Activated naive CD4-positive, alpha-beta T cell treated with anti-CD3 and anti-CD28 coated beads, Interleukin-2, amount 50 U/mL, for 24 hours (primary cell): ENCODE data around the gene DPH1.

Experiments used
- H3K27ac Mint-ChIP-seq: one replicate; pipeline ENCODE4 v1.8.0; 2021; ENCODE audit warnings: mild to moderate bottlenecking, mixed read lengths
- H3K27me3 Mint-ChIP-seq: one replicate; pipeline ENCODE4 v1.8.0; 2021; ENCODE audit warnings: mixed read lengths
- H3K36me3 Mint-ChIP-seq: one replicate; pipeline ENCODE4 v1.8.0; 2021; ENCODE audit warnings: mixed read lengths
- H3K4me1 Mint-ChIP-seq: one replicate; pipeline ENCODE4 v1.8.0; 2021; ENCODE audit warnings: mixed read lengths
- H3K4me3 Mint-ChIP-seq: one replicate; pipeline ENCODE4 v1.8.0; 2021; ENCODE audit warnings: mild to moderate bottlenecking, mixed read lengths
- H3K9me3 Mint-ChIP-seq: one replicate; pipeline ENCODE4 v1.8.0; 2021; ENCODE audit warnings: mixed read lengths

The DPH1 gene

GRCh38 chr17:2017274-2017941 is 12.5 kb upstream of the DPH1 start:
- Mint-ChIP-seq H3K27me3 (peaks cover 5% of the 10 kb centered on the region), H3K4me1 (peaks cover 2% of the 10 kb centered on the region), H3K9me3 (no peaks in the 10 kb centered on the region), H3K27ac (no peak overlapping the region), H3K36me3 (peaks cover under 1% of the 10 kb centered on the region), H3K4me3 (no peak overlapping the region)

- Mint-ChIP-seq H3K27me3 (peaks cover 4% of the 10 kb centered on the region), H3K36me3 (no peaks in the 10 kb centered on the region), H3K4me1 (peaks cover 4% of the 10 kb centered on the region), H3K4me3 (no peak overlapping the region), H3K27ac (no peak overlapping the region), H3K9me3 (no peaks in the 10 kb centered on the region)
Observed at GRCh38 chr17:2018716-2019510, 11.0 kb upstream of the DPH1 start.

DNA sequence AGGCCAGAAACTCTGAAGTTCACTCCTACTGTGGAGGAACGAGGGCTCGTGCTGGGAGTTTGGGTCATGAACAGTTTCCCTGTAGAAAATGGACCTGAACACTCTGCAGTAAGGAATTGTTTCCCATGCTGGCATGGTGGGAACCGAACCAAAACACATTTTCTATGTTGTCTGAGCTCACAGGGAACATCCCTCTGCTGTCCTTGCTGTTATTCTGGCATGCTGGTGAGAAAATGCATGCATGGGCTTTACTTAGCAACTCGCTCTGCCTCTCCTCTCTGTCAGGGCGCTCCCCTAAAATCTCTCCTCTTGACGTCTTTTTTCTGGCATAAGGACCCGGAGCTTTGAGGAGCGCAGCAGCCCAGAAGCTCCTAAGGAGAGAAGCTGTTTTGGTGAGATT is 10.2 kb upstream of the DPH1 start:
- Mint-ChIP-seq H3K27ac (no peak overlapping the region), H3K4me1 (peaks cover 4% of the 10 kb centered on the region), H3K27me3 (peaks cover 5% of the 10 kb centered on the region)

GRCh38 chr17:2020721-2021120 is 9.2 kb upstream of the DPH1 start:
- Mint-ChIP-seq H3K36me3 (no peaks in the 10 kb centered on the region), H3K4me3 (no peak overlapping the region), H3K27ac (no peak overlapping the region), H3K27me3 (peaks cover 8% of the 10 kb centered on the region), H3K4me1 (peaks cover 5% of the 10 kb centered on the region), H3K9me3 (no peaks in the 10 kb centered on the region)

More for the DNA sequence above, 10.2 kb upstream of the DPH1 start:
- H3K4me3 Mint-ChIP-seq: no peak overlapping the region
- H3K9me3 Mint-ChIP-seq: no peaks in the 10 kb centered on the region
- no peaks in the 10 kb centered on the region for H3K36me3 Mint-ChIP-seq

DNA sequence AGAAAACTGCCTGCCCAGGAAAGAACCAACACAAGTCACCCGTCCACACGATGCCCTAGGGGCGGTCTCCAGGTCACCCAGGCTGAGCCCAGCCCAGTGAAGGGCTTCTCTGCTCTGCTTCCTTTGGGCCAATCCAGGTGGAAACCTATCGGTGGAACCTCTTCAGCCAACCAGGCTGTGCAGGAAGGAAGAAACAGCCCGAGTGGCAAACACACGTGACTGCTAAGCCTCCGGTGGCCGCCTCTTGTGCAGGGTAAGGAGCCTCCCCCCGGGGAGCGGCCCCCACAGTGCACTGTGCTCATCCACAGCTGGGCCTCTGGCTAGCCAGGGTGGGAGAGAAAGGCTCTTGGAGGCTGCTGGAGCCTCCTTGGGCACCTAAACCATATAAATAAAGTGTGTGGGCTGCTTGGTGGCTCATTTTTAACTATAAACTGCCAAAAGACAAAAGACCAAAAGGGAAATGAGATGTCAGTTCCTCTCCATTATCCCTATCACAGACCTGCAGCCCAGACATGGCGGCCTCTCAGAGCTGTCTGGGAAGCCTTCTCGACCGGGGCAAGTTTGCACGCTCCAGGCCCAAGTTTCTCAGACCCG is 7.2 kb upstream of the DPH1 start:
- Mint-ChIP-seq H3K27ac (no peak overlapping the region), H3K4me3 (peak overlapping the region; percentile 54), H3K4me1 (peaks cover 10% of the 10 kb centered on the region), H3K27me3 (peaks cover 17% of the 10 kb centered on the region), H3K9me3 (no peaks in the 10 kb centered on the region), H3K36me3 (no peaks in the 10 kb centered on the region)

DNA sequence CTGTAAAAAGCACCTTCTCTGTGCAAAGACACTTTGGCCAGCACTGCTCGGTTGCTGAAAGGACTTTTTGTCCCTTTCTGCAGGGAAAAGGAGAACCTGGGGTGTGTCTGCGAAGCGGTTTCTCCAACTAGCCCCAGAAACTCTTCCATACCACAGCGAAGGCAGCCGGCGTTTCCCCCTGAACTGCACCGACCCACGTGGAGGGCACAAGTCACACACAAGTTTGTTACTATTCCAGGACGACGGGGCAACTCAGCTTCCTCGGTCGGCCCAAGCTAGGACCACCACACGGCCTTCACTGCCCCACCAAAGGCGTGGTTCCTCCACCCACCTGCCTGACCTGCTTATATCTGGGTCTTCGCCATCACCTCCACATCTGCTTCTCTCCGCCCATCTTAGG is 6.7 kb upstream of the DPH1 start:
- H3K36me3 Mint-ChIP-seq: no peaks in the 10 kb centered on the region
- H3K27me3 Mint-ChIP-seq: peaks cover 17% of the 10 kb centered on the region
- no peak overlapping the region for H3K27ac Mint-ChIP-seq
- peaks cover 10% of the 10 kb centered on the region for H3K4me1 Mint-ChIP-seq
- H3K4me3 Mint-ChIP-seq: peak overlapping the region; percentile 54
- no peaks in the 10 kb centered on the region for H3K9me3 Mint-ChIP-seq

DNA sequence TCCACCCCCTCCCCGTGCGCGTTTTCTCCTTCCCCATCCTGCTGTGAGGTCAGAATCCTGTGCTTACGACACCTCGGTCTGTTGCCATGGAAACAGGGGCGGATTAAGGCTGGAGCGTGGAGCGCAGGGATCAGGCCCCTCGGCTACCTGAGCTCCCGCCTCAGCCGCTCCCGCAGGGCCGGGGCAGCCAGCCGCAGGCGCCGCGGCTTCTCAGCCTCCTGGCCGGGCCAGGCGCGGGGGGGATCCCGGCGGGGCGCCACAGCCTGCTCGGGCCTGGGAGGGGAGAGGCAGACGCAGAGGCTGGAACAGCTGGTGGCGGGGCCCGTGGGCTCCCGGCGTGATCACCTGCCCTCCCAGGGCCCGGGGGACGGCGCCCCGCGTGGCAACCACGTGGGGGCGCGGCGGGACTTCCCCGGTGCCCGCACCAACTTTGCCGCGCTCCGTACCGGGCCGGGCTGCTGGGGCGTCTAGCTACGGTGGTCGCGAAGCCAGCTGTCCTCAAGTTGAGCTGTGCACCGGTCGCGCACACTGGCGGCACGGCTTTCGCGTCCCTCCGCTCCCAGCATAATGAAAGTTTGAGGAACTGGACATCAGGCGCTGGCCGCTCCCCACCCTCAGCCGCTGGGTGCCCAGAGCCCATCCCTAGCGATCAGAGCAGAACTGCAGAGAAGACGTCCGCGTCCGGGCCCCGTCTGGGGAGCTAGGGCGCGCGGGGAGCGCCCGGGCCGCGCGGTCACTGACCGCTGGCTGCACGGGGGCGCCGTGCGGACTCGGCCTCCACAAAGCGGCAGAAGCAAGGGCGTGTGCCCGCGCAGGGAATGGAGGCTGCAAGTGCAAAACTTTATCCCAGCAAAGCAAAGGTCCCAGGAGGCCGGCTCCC is 6.0 kb upstream of the DPH1 start:
- Mint-ChIP-seq H3K4me3 (peak overlapping the region; percentile 83), H3K27me3 (peaks cover 17% of the 10 kb centered on the region), H3K27ac (no peak overlapping the region), H3K36me3 (no peaks in the 10 kb centered on the region), H3K9me3 (no peaks in the 10 kb centered on the region), H3K4me1 (peaks cover 10% of the 10 kb centered on the region)

DNA sequence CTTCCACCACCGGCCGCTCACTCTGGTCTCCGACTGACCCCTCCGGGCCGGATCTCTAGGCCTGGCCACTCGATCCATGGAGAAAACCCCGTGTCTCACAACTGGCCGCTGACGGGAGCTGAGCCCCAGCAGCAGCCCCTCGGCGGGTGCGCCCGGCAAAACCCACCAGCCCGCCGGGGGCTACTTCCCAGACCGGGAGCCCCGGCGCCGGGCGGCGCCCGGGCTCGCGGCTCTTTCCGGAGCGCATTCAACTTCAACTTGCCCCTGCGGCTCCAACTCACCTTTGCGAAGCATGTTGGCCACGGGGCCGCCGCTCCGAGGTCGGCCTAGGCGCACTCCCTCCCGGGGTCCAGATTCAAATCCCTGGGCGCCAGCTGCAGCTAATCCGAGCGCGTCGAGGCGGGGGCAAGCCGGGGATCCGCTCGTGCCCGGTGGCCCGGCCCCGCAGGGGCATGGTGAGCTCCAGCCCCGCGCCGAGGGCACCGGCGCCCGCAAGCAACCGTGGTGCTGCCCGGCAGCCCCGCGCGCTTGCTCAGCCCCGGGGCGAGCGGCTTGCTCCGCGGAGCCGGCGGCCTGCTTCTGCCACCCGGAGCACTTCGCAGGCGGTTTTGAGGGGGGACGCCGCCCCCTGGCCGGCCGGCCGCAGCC is 5.3 kb upstream of the DPH1 start:
- Mint-ChIP-seq H3K27ac (no peak overlapping the region), H3K9me3 (no peaks in the 10 kb centered on the region), H3K4me1 (peaks cover 10% of the 10 kb centered on the region), H3K27me3 (peaks cover 13% of the 10 kb centered on the region), H3K4me3 (peak overlapping the region; percentile 68), H3K36me3 (no peaks in the 10 kb centered on the region)

DNA sequence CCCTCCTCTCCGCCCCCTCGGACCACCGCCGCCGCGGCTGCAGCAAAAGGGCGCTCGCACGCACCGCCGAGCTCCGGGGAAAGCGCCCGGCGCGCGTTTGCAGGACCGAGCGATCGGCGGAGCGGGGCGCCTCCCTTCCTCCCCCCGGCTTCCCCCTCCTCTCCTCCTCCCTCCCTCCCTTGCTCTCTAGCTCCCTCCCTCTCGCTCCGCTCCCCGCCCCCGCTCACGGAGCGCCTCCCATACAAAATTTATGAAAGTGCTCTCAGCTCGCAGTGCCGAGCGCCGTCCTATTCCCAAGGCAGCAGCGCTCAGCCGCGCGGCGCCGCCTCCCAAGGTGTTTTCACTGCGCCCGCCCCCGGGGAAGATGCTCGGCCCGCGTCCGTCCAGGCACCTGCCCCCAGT is 4.7 kb upstream of the DPH1 start, which contains the start of gene RTN4RL1:
Gene RTN4RL1 (minus strand): TSS at position 115 of the 402 bp plus-strand sequence. CDS start 469 bp downstream, outside the sequence.
- H3K4me1 Mint-ChIP-seq: peaks cover 10% of the 10 kb centered on the region
- H3K27me3 Mint-ChIP-seq: peaks cover 13% of the 10 kb centered on the region
- peak within 1 kb of the TSS; percentile 83 for H3K4me3 Mint-ChIP-seq
- no peaks in the 10 kb centered on the region for H3K9me3 Mint-ChIP-seq
- no peaks in the 10 kb centered on the region for H3K36me3 Mint-ChIP-seq
- H3K27ac Mint-ChIP-seq: no peak within 1 kb of the TSS

DNA sequence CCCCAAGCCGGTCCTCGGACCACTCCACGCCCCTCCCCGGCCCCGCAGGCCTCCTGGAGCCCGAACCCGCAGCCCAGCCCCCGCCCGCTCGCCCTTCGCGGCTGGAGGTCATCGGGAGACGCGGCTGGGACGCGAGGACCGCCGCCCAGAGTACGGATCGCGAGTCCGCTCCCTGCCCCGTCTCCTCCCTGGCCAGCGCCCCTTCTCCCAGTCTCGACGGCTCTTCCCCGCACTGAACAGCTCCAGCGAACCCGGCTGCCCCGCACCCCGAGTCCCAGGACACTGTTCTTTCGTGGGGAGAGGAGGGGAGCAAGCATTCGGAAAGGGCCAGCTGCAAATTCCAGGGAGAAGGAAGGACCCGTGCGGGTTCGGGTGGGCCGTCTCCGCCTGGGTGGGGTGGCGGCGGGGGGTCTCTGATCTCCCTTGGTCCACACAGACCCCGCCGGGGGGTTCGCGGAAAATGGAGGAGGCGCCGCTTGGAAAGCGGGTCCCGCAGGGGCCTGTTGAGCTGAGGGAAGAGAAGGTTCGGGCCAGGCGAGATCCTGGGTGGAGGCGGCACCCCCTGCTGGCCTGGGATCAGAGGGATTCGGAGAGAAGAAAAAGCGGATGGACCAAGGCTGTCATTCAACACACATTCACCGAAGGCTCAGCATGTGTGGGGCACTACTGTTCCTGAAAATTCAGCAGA is 4.2 kb upstream of the DPH1 start:
- H3K36me3 Mint-ChIP-seq: no peaks in the 10 kb centered on the region
- H3K4me3 Mint-ChIP-seq: peak overlapping the region; percentile 80
- H3K4me1 Mint-ChIP-seq: peaks cover 13% of the 10 kb centered on the region
- H3K27ac Mint-ChIP-seq: no peak overlapping the region
- H3K9me3 Mint-ChIP-seq: no peaks in the 10 kb centered on the region
- peaks cover 13% of the 10 kb centered on the region for H3K27me3 Mint-ChIP-seq

DNA sequence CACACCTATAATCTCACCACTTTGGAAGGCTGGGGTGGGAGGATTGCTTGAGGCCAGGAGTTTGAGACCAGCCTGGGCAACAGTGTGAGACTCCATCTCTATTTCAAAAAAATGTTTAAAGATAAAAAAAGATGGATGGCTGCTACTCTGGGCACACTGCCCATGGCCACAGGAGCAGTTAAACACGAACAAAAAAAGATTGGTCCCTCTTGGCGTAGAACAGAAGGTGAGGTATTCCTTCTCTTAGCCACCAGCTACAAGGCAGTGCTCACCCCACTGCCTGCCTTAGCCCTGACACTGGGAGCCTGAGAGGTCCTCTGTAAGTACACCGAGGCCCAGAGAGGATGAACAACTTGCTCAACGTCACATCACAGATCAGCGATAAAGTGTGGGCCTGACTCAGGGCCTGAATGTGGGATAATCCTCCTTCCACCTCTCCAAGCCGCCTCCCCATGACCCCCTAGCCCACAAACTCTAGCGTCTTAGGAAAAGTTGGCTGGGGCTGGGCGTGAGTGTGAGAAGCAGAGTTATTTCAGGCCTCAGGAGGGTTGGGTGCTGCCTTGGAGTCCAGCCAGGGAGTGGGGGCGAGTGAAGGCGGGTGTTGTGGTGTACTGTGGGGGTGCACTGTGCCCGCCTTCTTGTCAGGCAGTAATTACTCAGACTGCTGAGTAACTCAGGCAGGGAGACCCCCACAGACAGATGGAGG is 2.3 kb upstream of the DPH1 start:
- peaks cover 13% of the 10 kb centered on the region for H3K27me3 Mint-ChIP-seq
- H3K36me3 Mint-ChIP-seq: no peaks in the 10 kb centered on the region
- peaks cover 25% of the 10 kb centered on the region for H3K4me1 Mint-ChIP-seq
- no peaks in the 10 kb centered on the region for H3K9me3 Mint-ChIP-seq
- H3K4me3 Mint-ChIP-seq: no peak overlapping the region
- peak overlapping the region; percentile 74 for H3K27ac Mint-ChIP-seq

GRCh38 chr17:2028234-2028614 is 1.7 kb upstream of the DPH1 start:
- Mint-ChIP-seq H3K9me3 (no peaks in the 10 kb centered on the region), H3K27me3 (peaks cover 13% of the 10 kb centered on the region), H3K4me3 (no peak overlapping the region), H3K4me1 (peaks cover 28% of the 10 kb centered on the region), H3K27ac (no peak overlapping the region), H3K36me3 (no peaks in the 10 kb centered on the region)

- Mint-ChIP-seq H3K9me3 (no peaks in the 10 kb centered on the region), H3K4me3 (no peak overlapping the region), H3K27me3 (peaks cover 13% of the 10 kb centered on the region), H3K27ac (no peak overlapping the region), H3K4me1 (peaks cover 31% of the 10 kb centered on the region), H3K36me3 (no peaks in the 10 kb centered on the region)
Observed at GRCh38 chr17:2028737-2029136, 1.2 kb upstream of the DPH1 start.

GRCh38 chr17:2030779-2031163 is 818 bp downstream of the DPH1 start:
- H3K4me3 Mint-ChIP-seq: peak overlapping the region; percentile 94
- H3K27me3 Mint-ChIP-seq: peaks cover 9% of the 10 kb centered on the region

More at GRCh38 chr17:2030779-2031163, 818 bp downstream of the DPH1 start:
- Mint-ChIP-seq H3K27ac (peak overlapping the region; percentile 89), H3K36me3 (no peaks in the 10 kb centered on the region), H3K4me1 (peaks cover 29% of the 10 kb centered on the region), H3K9me3 (no peaks in the 10 kb centered on the region)
